H1 (cell line): ENCODE measurements around the gene MPLKIP. TPM values are rescaled to one million over a fixed set of nuclear protein-coding genes. Genes with fewer than 3 reads are reported as not detected.

ENCODE experiments used
- CTCF ChIA-PET: fragments of 300-600 bp; sonication (Branson Sonifier 250); formaldehyde crosslinking; loops from one replicate; lab custom pipeline; 2021; ENCODE audit not compliant: partially characterized antibody; lab: Charles Lee
- POLR2A ChIA-PET: fragments of 300-600 bp; sonication (Branson Sonifier 250); formaldehyde crosslinking; loops from one replicate; lab custom pipeline; 2021; ENCODE audit warnings: inconsistent platforms; ENCODE audit not compliant: partially characterized antibody; lab: Charles Lee
- DNase-seq, 2 experiments: peaks; one replicate each; pipeline versions ENCODE4 v3.0.0 to v3.0.0-alpha.2; 2010 to 2022; ENCODE audit warnings: low spot score in 2 of 2, low read depth in 1 of 2, mixed read lengths in 1 of 2
- FAIRE-seq: peaks from 2 replicates; lab custom pipeline; 2011; peaks lifted over from hg19 to GRCh38; lab: Jason Lieb, UNC
- H2AFZ ChIP-seq: 2 replicates; pipeline ENCODE4 v1.8.1; 2012; ENCODE audit warnings: low read length, inconsistent platforms
- H2AK5ac ChIP-seq: 2 replicates; pipeline ENCODE4 v1.6.1; 2013; ENCODE audit warnings: low read depth, low read length
- H2BK120ac ChIP-seq: replicated peaks from 2 replicates; pipeline ENCODE3; 2013; ENCODE audit warnings: low read depth, low read length, inconsistent platforms
- H2BK12ac ChIP-seq: 2 replicates; pipeline ENCODE4 v1.6.1; 2013; ENCODE audit warnings: low read depth, low read length
- H2BK15ac ChIP-seq: 2 replicates; pipeline ENCODE4 v1.6.1; 2013; ENCODE audit warnings: low read length
- H2BK20ac ChIP-seq: 2 replicates; pipeline ENCODE4 v1.6.1; 2013; ENCODE audit warnings: low read length
- H2BK5ac ChIP-seq: 2 replicates; pipeline ENCODE4 v1.6.1; 2013; ENCODE audit warnings: low read depth, low read length
- H3K14ac ChIP-seq: 2 replicates; pipeline ENCODE4 v1.6.1; 2013; ENCODE audit warnings: inconsistent platforms; ENCODE audit not compliant: insufficient read length
- H3K18ac ChIP-seq: 2 replicates; pipeline ENCODE4 v1.6.1; 2013; ENCODE audit warnings: low read length; ENCODE audit errors: extremely low read depth
- H3K23ac ChIP-seq: 2 replicates; pipeline ENCODE4 v1.6.1; 2013; ENCODE audit warnings: inconsistent platforms; ENCODE audit not compliant: insufficient read length
- H3K23me2 ChIP-seq: 2 replicates; pipeline ENCODE4 v1.6.1; 2013; ENCODE audit warnings: low read depth, low read length
- H3K27ac ChIP-seq: 2 replicates; pipeline ENCODE4 v1.6.1; 2011; ENCODE audit warnings: low read depth, low read length, inconsistent platforms
- H3K27me3 ChIP-seq, 4 experiments: replicated peaks in 1 of 4; 1 replicate in 1 of 4; 2 replicates in 3 of 4; pipeline versions ENCODE4 v1.6.1 to v1.8.1; 2011 to 2013; ENCODE audit warnings: low read length in 3 of 4, mild to moderate bottlenecking in 3 of 4, inconsistent platforms in 2 of 4, mixed read lengths in 2 of 4, moderate library complexity in 1 of 4; ENCODE audit not compliant: control insufficient read depth in 3 of 4, insufficient read depth in 3 of 4; ENCODE audit errors: extremely low read depth in 1 of 4
- H3K36me3 ChIP-seq, 4 experiments: 2 replicates each; pipeline versions ENCODE4 v1.6.1 to v1.8.1; 2011 to 2013; ENCODE audit warnings: mild to moderate bottlenecking in 4 of 4, low read length in 3 of 4, moderate library complexity in 2 of 4, control low read depth in 1 of 4, inconsistent platforms in 1 of 4; ENCODE audit not compliant: insufficient read depth in 4 of 4, control insufficient read depth in 2 of 4
- H3K4ac ChIP-seq: replicated peaks from 2 replicates; pipeline ENCODE3; 2013; ENCODE audit warnings: low read length, low read depth, mixed read lengths, inconsistent platforms; ENCODE audit not compliant: insufficient read length
- H3K4me1 ChIP-seq, 4 experiments: replicated peaks in 1 of 4; 1 replicate in 1 of 4; 2 replicates in 3 of 4; pipeline versions ENCODE4 v1.6.1 to v1.8.1; 2011 to 2013; ENCODE audit warnings: low read length in 3 of 4, inconsistent platforms in 2 of 4, mixed read lengths in 1 of 4; ENCODE audit not compliant: insufficient read depth in 4 of 4, control insufficient read depth in 3 of 4
- H3K4me2 ChIP-seq, 2 experiments: 2 replicates each; pipeline versions ENCODE4 v1.6.1 to v1.8.1; 2011 to 2013; ENCODE audit warnings: low read depth in 2 of 2, low read length in 2 of 2, control low read depth in 1 of 2, inconsistent platforms in 1 of 2, mild to moderate bottlenecking in 1 of 2; ENCODE audit not compliant: insufficient read depth in 1 of 2
- H3K4me3 ChIP-seq, 4 experiments: fragments of 200-600, 300-600 bp in 1 of 4; sonication (generic), shearing (Covaris generic), sonication (Bioruptor Twin) in 1 of 4; 2 replicates each; pipeline versions ENCODE4 v1.5.1 to v1.8.1; 2011 to 2016; ENCODE audit warnings: low read length in 4 of 4, low read depth in 3 of 4, control low read depth in 2 of 4, inconsistent platforms in 2 of 4, mild to moderate bottlenecking in 2 of 4, mixed read lengths in 1 of 4, moderate library complexity in 1 of 4; ENCODE audit not compliant: insufficient read depth in 2 of 4; ENCODE audit errors: extremely low read depth in 1 of 4
- H3K56ac ChIP-seq: replicated peaks from 2 replicates; pipeline ENCODE3; 2013; ENCODE audit warnings: low read depth, mild to moderate bottlenecking, mixed read lengths, low read length, inconsistent platforms; ENCODE audit not compliant: insufficient read length
- H3K79me1 ChIP-seq: 2 replicates; pipeline ENCODE4 v1.6.1; 2013; ENCODE audit warnings: low read depth, low read length, control low read depth
- H3K79me2 ChIP-seq, 2 experiments: 2 replicates each; pipeline versions ENCODE4 v1.6.1 to v1.8.1; 2012 to 2013; ENCODE audit warnings: low read length in 2 of 2, mild to moderate bottlenecking in 2 of 2, inconsistent platforms in 1 of 2; ENCODE audit not compliant: insufficient read depth in 2 of 2, control insufficient read depth in 1 of 2
- H3K9ac ChIP-seq, 4 experiments: replicated peaks in 1 of 4; 1 replicate in 1 of 4; 2 replicates in 3 of 4; pipeline versions ENCODE4 v1.6.1 to v1.8.1; 2011 to 2013; ENCODE audit warnings: low read depth in 3 of 4, low read length in 3 of 4, control low read depth in 2 of 4, mild to moderate bottlenecking in 2 of 4, moderate library complexity in 2 of 4, inconsistent platforms in 1 of 4; ENCODE audit errors: extremely low read depth in 1 of 4
- H3K9me3 ChIP-seq, 2 experiments: 2 replicates each; pipeline versions ENCODE4 v1.6.1 to v1.8.1; 2012 to 2013; ENCODE audit warnings: mild to moderate bottlenecking in 2 of 2, moderate library complexity in 2 of 2, control low read depth in 1 of 2, inconsistent platforms in 1 of 2, low read depth in 1 of 2, low read length in 1 of 2, mixed read lengths in 1 of 2; ENCODE audit not compliant: insufficient read depth in 2 of 2
- H4K20me1 ChIP-seq, 2 experiments: replicated peaks in 1 of 2; 2 replicates each; pipeline versions ENCODE3 to v1.8.1; 2011 to 2013; ENCODE audit warnings: inconsistent platforms in 2 of 2, low read length in 2 of 2, mild to moderate bottlenecking in 1 of 2; ENCODE audit not compliant: insufficient read depth in 2 of 2, control insufficient read depth in 1 of 2
- H4K5ac ChIP-seq: 2 replicates; pipeline ENCODE4 v1.6.1; 2013; ENCODE audit warnings: low read length, low read depth, mixed read lengths, inconsistent platforms; ENCODE audit not compliant: insufficient read length
- H4K8ac ChIP-seq: 2 replicates; pipeline ENCODE4 v1.8.0; 2013; ENCODE audit warnings: mild to moderate bottlenecking, moderate library complexity, low read length, inconsistent platforms; ENCODE audit not compliant: insufficient read depth; ENCODE audit errors: extremely low read depth
- H4K91ac ChIP-seq: replicated peaks from 2 replicates; pipeline ENCODE3; 2013; ENCODE audit warnings: low read length, mixed read lengths, inconsistent platforms; ENCODE audit not compliant: insufficient read length
- CREB1 ChIP-seq: IDR thresholded peaks from 2 replicates; pipeline ENCODE4 v1.6.1; 2012; ENCODE audit warnings: inconsistent platforms
- PHF8 ChIP-seq: fragments of 200-600 bp; sonication (generic); conservative IDR thresholded peaks from 2 replicates; pipeline ENCODE4 v1.7.1; 2012; ENCODE audit warnings: low read depth, mild to moderate bottlenecking, inconsistent platforms, low read length, moderate library complexity
- RXRA ChIP-seq: IDR thresholded peaks from 2 replicates; pipeline ENCODE4 v1.6.1; 2011; ENCODE audit warnings: low read depth, mild to moderate bottlenecking, low read length, moderate library complexity; ENCODE audit not compliant: insufficient read depth
- SIN3A ChIP-seq, 2 experiments: IDR thresholded peaks in 1 of 2; conservative IDR thresholded peaks in 1 of 2; 2 replicates each; pipeline ENCODE4 v1.6.1; 2011 to 2012; ENCODE audit warnings: low read length in 2 of 2, improper control_type of control experiment in 1 of 2, low read depth in 1 of 2, mild to moderate bottlenecking in 1 of 2
- SP4 ChIP-seq: IDR thresholded peaks from 2 replicates; pipeline ENCODE4 v1.6.1; 2012; ENCODE audit warnings: low read length, inconsistent platforms
- WGBS, 2 experiments: shearing (Covaris generic) in 1 of 2; methylation state at CpG; one replicate each; pipeline versions ENCODE4 v1.1.6 to v1.1.7; 2013 to 2015; ENCODE audit warnings: low lambda C conversion rate in 2 of 2, mixed read lengths in 2 of 2, inconsistent platforms in 1 of 2, low coverage in 1 of 2, missing lambda C conversion rate in 1 of 2; ENCODE audit not compliant: insufficient replicate concordance in 2 of 2, insufficient coverage in 1 of 2, insufficient read length in 1 of 2; ENCODE audit errors: extremely low coverage in 1 of 2, missing lambda C conversion rate in 1 of 2; 5-methylcytosine and 5-hydroxymethylcytosine counted together
- long read RNA-seq, 2 experiments: library from RNA in 1 of 2; library from capped mRNA in 1 of 2; stranded (forward); transcript quantifications; one replicate each; pipeline ENCODE4 v2.0.0, GENCODE V29; 2021; ENCODE audit warnings: inconsistent platforms in 1 of 2
- polyA minus RNA-seq, 3 experiments: library from RNA; depleted of rRNA, polyadenylated mRNA; stranded (reverse); fragments of >200 nt; gene quantifications; 1 replicate in 2 of 3; 2 replicates in 1 of 3; pipeline ENCODE4 v1.2.3, GENCODE V29; 2011
- polyA plus RNA-seq, 7 experiments: library from polyadenylated mRNA; depleted of rRNA in 3 of 7; stranded (reverse) in 5 of 7; unstranded in 2 of 7; fragments of >200 nt in 5 of 7; fragments of 200-250 nt in 2 of 7; gene quantifications; 1 replicate in 5 of 7; 2 replicates in 1 of 7; 4 replicates in 1 of 7; pipeline versions ENCODE4 v1.2.1 to v1.2.3, GENCODE V29; 2011 to 2013; ENCODE audit warnings: missing spikeins in 2 of 7, mixed read lengths in 2 of 7
- total RNA-seq: library from RNA; stranded (reverse); fragmentation: NEBNext Ultra II Directional; extraction: Animal tissue kit (Norgen Biotek cat#: 25700); gene quantifications from 2 replicates; pipeline ENCODE4 v1.2.1, GENCODE V29; 2021
- TF ChIP-seq, protein P1 (sequence below): IDR thresholded peaks from 2 replicates; pipeline ENCODE4 v1.6.1; 2011; ENCODE audit warnings: low read length, improper control_type of control experiment

MPLKIP gene
- total RNA-seq (51.5 and 57.2 TPM in 2 replicates), polyA plus RNA-seq (2011; rRNA removed) (73.4 and 78.0 TPM in 2 replicates), polyA minus RNA-seq (2011; rRNA and poly(A)+ RNA removed) (1.5 and 2.3 TPM in 2 replicates)
- polyA plus RNA-seq (2011; cell fraction: cytosol; rRNA removed): 73.9 TPM
- 28.3 TPM for polyA plus RNA-seq (2011; cell fraction: nucleus; rRNA removed)
- polyA plus RNA-seq (2012, experiment 1 of 2): 27.1 to 35.3 TPM (median 32.5 TPM) in 4 replicates
- 57.6 TPM for polyA plus RNA-seq (2012, experiment 2 of 2)
- polyA plus RNA-seq (2013, experiment 1 of 2): 45.7 TPM
- polyA plus RNA-seq (2013, experiment 2 of 2): 42.0 TPM
- 12.6 TPM for polyA minus RNA-seq (2011; cell fraction: cytosol; rRNA and poly(A)+ RNA removed)
- 11.4 TPM for polyA minus RNA-seq (2011; cell fraction: nucleus; rRNA and poly(A)+ RNA removed)
- long read RNA-seq, experiment 1, full-length matches to known transcripts: 57 of 61 reads
- long read RNA-seq, experiment 1, partial matches to known transcripts: 4 of 61 reads
- long read RNA-seq, experiment 1, other reads (novel, unspliced or antisense): 0 of 61 reads
- long read RNA-seq, experiment 2: 0 reads

DNA sequence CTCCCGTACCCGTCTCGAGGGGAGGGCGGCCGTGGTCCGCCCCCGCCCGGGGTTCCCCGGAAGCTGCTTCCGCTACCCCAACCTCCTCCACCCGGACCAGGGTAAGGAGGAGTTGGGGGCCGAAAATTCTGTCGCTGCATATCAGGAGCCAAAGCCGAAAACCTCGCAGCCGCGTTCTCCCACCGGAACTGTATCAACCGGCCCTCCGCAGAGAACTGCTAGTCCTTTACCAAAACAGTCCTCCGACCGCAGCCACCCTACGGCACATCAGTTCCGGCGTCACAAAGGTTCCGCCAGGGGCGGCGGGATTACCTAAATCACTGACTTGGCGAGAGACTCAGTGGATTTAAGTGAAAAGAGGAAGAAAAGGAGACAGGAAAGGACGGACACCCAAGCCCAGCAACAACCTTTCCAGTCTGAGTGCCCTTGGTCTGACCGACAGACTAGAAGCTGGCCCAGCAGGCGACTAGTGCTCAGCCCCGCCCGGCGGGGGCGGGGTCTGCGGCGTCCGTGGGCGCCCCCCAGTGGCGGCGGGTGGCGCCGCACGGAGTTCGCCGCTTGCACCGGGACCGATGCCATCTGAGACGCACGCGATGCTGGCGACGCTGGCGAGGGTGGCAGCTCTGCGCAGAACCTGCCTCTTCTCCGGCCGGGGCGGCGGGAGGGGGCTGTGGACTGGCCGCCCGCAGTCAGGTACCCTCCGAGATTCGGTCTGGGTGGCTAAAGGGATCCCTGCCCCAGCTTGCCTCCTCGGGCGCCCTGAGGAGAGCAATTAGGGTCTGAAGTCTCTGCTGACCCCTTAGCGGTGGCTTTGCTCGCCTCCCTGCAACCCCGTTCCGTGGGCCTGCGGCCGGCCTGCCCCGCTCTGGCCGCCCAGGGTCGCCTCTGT lies at the start of gene MPLKIP, which contains the start of gene SUGCT:
Gene MPLKIP (minus strand): TSS at position 195 of the 889 bp plus-strand sequence. CDS start 55 bp downstream, at position 140.
Gene SUGCT (plus strand): TSS at position 578 of the 889 bp plus-strand sequence.
- POLR2A ChIA-PET: interaction anchor here (0.8 to 2.1 kb wide), 6 partner anchors 9 to 568 kb away, joined by 3 to 9 read pairs (median 4); partner anchors contain the start of genes CDK13 and YAE1
- WGBS, 2 experiments: 1% methylated on average over 68 of the region's 75 CpGs; no CpG with 5 or more reads in 1 of the 2 experiments
- H3K9ac ChIP-seq: peak within 1 kb of the TSS; percentile 80 to 85 (median 81)
- H3K27ac ChIP-seq: peak within 1 kb of the TSS; percentile 85
- no peak within 1 kb of the TSS for H3K4ac ChIP-seq
- H3K4me1 ChIP-seq: peaks cover 0 to 4% (median 0%) of the 10 kb centered on the region in 4 experiments; a peak in 1 of 7 replicates
- FAIRE-seq: no peak
- peak within 1 kb of the TSS; percentile 98 for H2BK5ac ChIP-seq
- peak within 1 kb of the TSS; percentile 96 for H4K5ac ChIP-seq
- peaks cover 0 to 2% (median 0%) of the 10 kb centered on the region in 4 experiments; a peak in 1 of 8 replicates for H3K36me3 ChIP-seq
- peak within 1 kb of the TSS; percentile 67 for H2BK120ac ChIP-seq
- H4K8ac ChIP-seq: peak within 1 kb of the TSS; percentile 98
- CTCF ChIA-PET: interaction anchor here (0.6 to 2.3 kb wide), 13 partner anchors 9 to 1176 kb away, joined by 3 to 9 read pairs (median 3); no protein-coding TSS in a partner anchor
- H4K20me1 ChIP-seq: no peaks in the 10 kb centered on the region
- H3K18ac ChIP-seq: peak within 1 kb of the TSS; percentile 100
- H2AK5ac ChIP-seq: no peak within 1 kb of the TSS
- no peaks in the 10 kb centered on the region for H3K9me3 ChIP-seq
- no peak within 1 kb of the TSS for H3K14ac ChIP-seq
- peak within 1 kb of the TSS; percentile 86 to 97 (median 94) for H3K4me3 ChIP-seq
- H2AFZ ChIP-seq: peak within 1 kb of the TSS; percentile 100
- H3K79me2 ChIP-seq: peaks cover 0 to 42% of the 10 kb centered on the region in 2 experiments; a peak in 3 of 4 replicates
- no peak within 1 kb of the TSS for H3K23ac ChIP-seq
- H4K91ac ChIP-seq: peak within 1 kb of the TSS; percentile 38
- peaks cover 0 to 15% (median 8%) of the 10 kb centered on the region in 4 experiments; a peak in 4 of 7 replicates for H3K27me3 ChIP-seq
- no peaks in the 10 kb centered on the region; the same call in 1 of the 2 replicates for H3K23me2 ChIP-seq
- no peaks in the 10 kb centered on the region for H3K79me1 ChIP-seq
- peak within 1 kb of the TSS; percentile 77 for H3K56ac ChIP-seq
- H2BK20ac ChIP-seq: peak within 1 kb of the TSS; percentile 91; the same call in 1 of the 2 replicates
- H2BK12ac ChIP-seq: peak within 1 kb of the TSS; percentile 95
- peak; percentile 51 to 91 for DNase-seq
- peak within 1 kb of the TSS; percentile 31 to 78 for H3K4me2 ChIP-seq
- H2BK15ac ChIP-seq: peak within 1 kb of the TSS; percentile 99; the same call in 1 of the 2 replicates
- TF ChIP-seq SIN3A (conservative IDR thresholded peaks at IDR 0.05 in 1 of 2, IDR thresholded peaks at IDR 0.05 in 1 of 2; ENCODE audit: low read depth in 1 of 2, low read length in 2 of 2): 0 out of 4 replicates have a peak, but pooled peaks have one; percentile 73 to 78
- TF ChIP-seq PHF8: peak; percentile 89
- peak; percentile 85 for TF ChIP-seq SP4
- no peak for TF ChIP-seq RXRA
- TF ChIP-seq, protein P1, sequence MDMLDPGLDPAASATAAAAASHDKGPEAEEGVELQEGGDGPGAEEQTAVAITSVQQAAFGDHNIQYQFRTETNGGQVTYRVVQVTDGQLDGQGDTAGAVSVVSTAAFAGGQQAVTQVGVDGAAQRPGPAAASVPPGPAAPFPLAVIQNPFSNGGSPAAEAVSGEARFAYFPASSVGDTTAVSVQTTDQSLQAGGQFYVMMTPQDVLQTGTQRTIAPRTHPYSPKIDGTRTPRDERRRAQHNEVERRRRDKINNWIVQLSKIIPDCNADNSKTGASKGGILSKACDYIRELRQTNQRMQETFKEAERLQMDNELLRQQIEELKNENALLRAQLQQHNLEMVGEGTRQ: no peak
- TF ChIP-seq CREB1: peak; percentile 32
